Measurements from ENCODE around the gene SLC9A3. TPM values are rescaled to one million over a fixed set of nuclear protein-coding genes. Genes with fewer than 3 reads are reported as not detected.

The SLC9A3 gene
- total RNA-seq, 4 donors from 2014 or later, result 4.8 to 701 (median 183) TPM

GRCh38 chr5:533955-534742 lies 9.9 kb upstream of the SLC9A3 start:
- intact Hi-C loops (cut with DNase I; ENCODE audit: low total_unique reads), result no loop called here
- TF ChIP-seq EP300 (IDR thresholded peaks at IDR 0.05; ENCODE audit: low read depth), result no peak
- no peak for TF ChIP-seq CTCF (IDR thresholded peaks at IDR 0.05)
- TF ChIP-seq POLR2A (IDR thresholded peaks at IDR 0.05), result no peak
- TF ChIP-seq POLR2AphosphoS5 (IDR thresholded peaks at IDR 0.05), result no peak
- in situ Hi-C loops (cut with MboI; ENCODE audit: low pct_ligation_motif_present in 1 of 4, low pct_unique_long_range_greater_than_20kb in 1 of 4, low sequenced_read_pairs in 3 of 4), result no loop called here
- Histone ChIP-seq H3K27ac (no peak overlapping the region), H3K4me3 (no peak overlapping the region), H3K4me1 (no peaks in the 10 kb centered on the region), H3K36me3 (no peaks in the 10 kb centered on the region), H3K27me3 (peaks cover 85% of the 10 kb centered on the region), H3K9me3 (no peaks in the 10 kb centered on the region)
- DNase-seq, result no peak
- WGBS, 2 donors (ENCODE audit: low coverage in 1 of 2), result 84% methylated on average over 36 of the region's 36 CpGs; no CpG with 5 or more reads in 1 of the 2 donors

- H3K27me3 ChIP-seq, result peaks cover 85% of the 10 kb centered on the region
- no peak for TF ChIP-seq POLR2A (IDR thresholded peaks at IDR 0.05)
- TF ChIP-seq EP300 (IDR thresholded peaks at IDR 0.05; ENCODE audit: low read depth), result no peak
- no peak for TF ChIP-seq POLR2AphosphoS5 (IDR thresholded peaks at IDR 0.05)
- H3K4me1 ChIP-seq, result peaks cover 0 to 6% (median 0%) of the 10 kb centered on the region in 4 donors
- no peak overlapping the region for H3K27ac ChIP-seq
- DNase-seq, result no peak
- no peaks in the 10 kb centered on the region for H3K36me3 ChIP-seq
- WGBS, 2 donors (ENCODE audit: low coverage in 1 of 2), result 68% methylated on average over 19 of the region's 24 CpGs; no CpG with 5 or more reads in 1 of the 2 donors
- no peaks in the 10 kb centered on the region for H3K9me3 ChIP-seq
- no peak overlapping the region for H3K4me3 ChIP-seq
- intact Hi-C loops (cut with DNase I; ENCODE audit: low total_unique reads) (no loop called here), in situ Hi-C loops (cut with MboI; ENCODE audit: low pct_ligation_motif_present in 1 of 4, low pct_unique_long_range_greater_than_20kb in 1 of 4, low sequenced_read_pairs in 3 of 4) (no loop called here)
These were observed 9.2 kb upstream of the SLC9A3 start for GRCh38 chr5:533243-533954.

GRCh38 chr5:532521-533242 lies 8.4 kb upstream of the SLC9A3 start:
- 58% methylated on average over 20 of the region's 25 CpGs; no CpG with 5 or more reads in 1 of the 2 donors for WGBS, 2 donors (ENCODE audit: low coverage in 1 of 2)
- H3K36me3 ChIP-seq, result no peaks in the 10 kb centered on the region
- no peak for DNase-seq
- no peak overlapping the region for H3K4me3 ChIP-seq
- intact Hi-C loops (cut with DNase I; ENCODE audit: low total_unique reads), result no loop called here
- peaks cover 0 to 7% (median 0%) of the 10 kb centered on the region in 4 donors for H3K4me1 ChIP-seq
- peaks cover 85% of the 10 kb centered on the region for H3K27me3 ChIP-seq
- TF ChIP-seq EP300 (IDR thresholded peaks at IDR 0.05; ENCODE audit: low read depth) (no peak), POLR2AphosphoS5 (IDR thresholded peaks at IDR 0.05) (no peak), POLR2A (IDR thresholded peaks at IDR 0.05) (no peak), CTCF (IDR thresholded peaks at IDR 0.05) (no peak)
- in situ Hi-C loops (cut with MboI; ENCODE audit: low pct_ligation_motif_present in 1 of 4, low pct_unique_long_range_greater_than_20kb in 1 of 4, low sequenced_read_pairs in 3 of 4), result no loop called here
- no peaks in the 10 kb centered on the region for H3K9me3 ChIP-seq
- no peak overlapping the region for H3K27ac ChIP-seq

GRCh38 chr5:531749-532315 lies 7.6 kb upstream of the SLC9A3 start:
- peaks cover 87% of the 10 kb centered on the region for H3K27me3 ChIP-seq
- in situ Hi-C loops (cut with MboI; ENCODE audit: low pct_ligation_motif_present in 1 of 4, low pct_unique_long_range_greater_than_20kb in 1 of 4, low sequenced_read_pairs in 3 of 4) (no loop called here), intact Hi-C loops (cut with DNase I; ENCODE audit: low total_unique reads) (no loop called here)
- DNase-seq, result no peak
- peaks cover 0 to 7% (median 0%) of the 10 kb centered on the region in 4 donors for H3K4me1 ChIP-seq
- H3K4me3 ChIP-seq, result no peak overlapping the region
- no peak for TF ChIP-seq POLR2A (IDR thresholded peaks at IDR 0.05)
- no peak for TF ChIP-seq EP300 (IDR thresholded peaks at IDR 0.05; ENCODE audit: low read depth)
- no peak for TF ChIP-seq CTCF (IDR thresholded peaks at IDR 0.05)
- TF ChIP-seq POLR2AphosphoS5 (IDR thresholded peaks at IDR 0.05), result no peak
- WGBS, 2 donors (ENCODE audit: low coverage in 1 of 2), result 78% methylated on average over 13 of the region's 13 CpGs; no CpG with 5 or more reads in 1 of the 2 donors
- no peaks in the 10 kb centered on the region for H3K36me3 ChIP-seq
- no peaks in the 10 kb centered on the region for H3K9me3 ChIP-seq
- H3K27ac ChIP-seq, result no peak overlapping the region

All from transverse colon (tissue), 4 donors.